ENCODE measurements around the gene STK25.

GRCh38 chr2:241534701-241535375, 26.5 kb upstream of the STK25 start:
- no peak for TF ChIP-seq CTCF (IDR thresholded peaks at IDR 0.05 in 8 of 11, conservative IDR thresholded peaks at IDR 0.05 in 3 of 11)
- no peak for TF ChIP-seq POLR2A (IDR thresholded peaks at IDR 0.05)
